Spleen (tissue), 11 donors: ENCODE data around the gene FBXW5. TPM values are rescaled to one million over a fixed set of nuclear protein-coding genes. Genes with fewer than 3 reads are reported as not detected.
A peak's percentile ranks its signal among the peaks of the same experiment; 100 is the strongest.

Experiments used
- DNase-seq: peaks from one replicate; pipeline ENCODE4 v3.0.0-alpha.2; 2020
- H3K27ac ChIP-seq, 8 donors: fragments of 200-600 bp; sonication (generic) in 7 of 8; 1 replicate in 4 of 8; 2 replicates in 4 of 8; pipeline versions ENCODE4 v1.5.0 to v1.8.0; 2016 to 2021; ENCODE audit warnings: inconsistent platforms in 4 of 8, mild to moderate bottlenecking in 4 of 8, moderate library complexity in 1 of 8
- H3K27me3 ChIP-seq, 7 donors: fragments of 200-600 bp; sonication (generic) in 6 of 7; replicated peaks in 1 of 7; 1 replicate in 4 of 7; 2 replicates in 3 of 7; pipeline versions ENCODE4 v1.5.0 to v1.8.0; 2016 to 2021; ENCODE audit warnings: inconsistent platforms in 3 of 7, mild to moderate bottlenecking in 1 of 7
- H3K36me3 ChIP-seq, 6 donors: fragments of 200-600 bp; sonication (generic) in 5 of 6; 1 replicate in 4 of 6; 2 replicates in 2 of 6; pipeline versions ENCODE4 v1.5.0 to v1.8.0; 2016 to 2021; ENCODE audit warnings: inconsistent platforms in 2 of 6
- H3K4me1 ChIP-seq, 6 donors: fragments of 200-600 bp; sonication (generic) in 5 of 6; 1 replicate in 3 of 6; 2 replicates in 3 of 6; pipeline versions ENCODE4 v1.5.0 to v1.8.0; 2016 to 2021; ENCODE audit warnings: inconsistent platforms in 3 of 6
- H3K4me3 ChIP-seq, 8 donors: fragments of 200-600 bp; sonication (generic) in 7 of 8; 1 replicate in 4 of 8; 2 replicates in 4 of 8; pipeline versions ENCODE4 v1.5.0 to v1.8.0; 2016 to 2021; ENCODE audit warnings: inconsistent platforms in 4 of 8, mild to moderate bottlenecking in 4 of 8, moderate library complexity in 2 of 8
- H3K9me3 ChIP-seq, 8 donors: fragments of 200-600 bp; sonication (generic) in 7 of 8; 1 replicate in 4 of 8; 2 replicates in 4 of 8; pipeline versions ENCODE4 v1.5.0 to v1.8.0; 2016 to 2021; ENCODE audit warnings: inconsistent platforms in 4 of 8
- CTCF ChIP-seq, 11 experiments: fragments of 200-600 bp in 7 of 11; fragments of 450-650 bp in 4 of 11; sonication (generic) in 4 of 11; IDR thresholded peaks in 8 of 11; conservative IDR thresholded peaks in 3 of 11; 1 replicate in 7 of 11; 2 replicates in 4 of 11; pipeline versions ENCODE4 v1.4.0 to v1.8.0; 2016 to 2021; ENCODE audit warnings: antibody characterized with exemption in 11 of 11, inconsistent platforms in 4 of 11, mild to moderate bottlenecking in 1 of 11
- POLR2A ChIP-seq, 3 donors: fragments of 450-650 bp; IDR thresholded peaks; one replicate each; pipeline ENCODE4 v1.5.1; 2017; ENCODE audit warnings: antibody characterized with exemption in 3 of 3, mild to moderate bottlenecking in 1 of 3
- POLR2AphosphoS5 ChIP-seq, 3 donors: sonication (generic); formaldehyde crosslinking; IDR thresholded peaks; one replicate each; pipeline ENCODE4 v1.5.1; 2017; ENCODE audit warnings: antibody characterized with exemption in 3 of 3
- WGBS, 5 donors: extraction: QIAGEN DNeasy Blood & Tissue Kit in 3 of 5; methylation state at CpG; one replicate each; pipeline versions ENCODE4 v1.1.5 to v1.1.7; 2013 to 2018; 5-methylcytosine and 5-hydroxymethylcytosine counted together
- intact Hi-C: fragments of 100-400 bp; cut with DNase I; formaldehyde crosslinking; loops from one replicate; pipeline ENCODE4 v1.15.0; 2023; ENCODE audit warnings: low total_unique reads
- polyA plus RNA-seq, 3 donors: library from polyadenylated mRNA; stranded (reverse); fragments of 200-250 nt; gene quantifications; one replicate each; pipeline ENCODE4 v1.2.1, GENCODE V29; 2013
- total RNA-seq, 7 donors: library from RNA; depleted of rRNA in 3 of 7; stranded (reverse); fragments of >200 nt in 3 of 7; fragmentation: NEBNext Ultra II Directional in 4 of 7; extraction: Animal tissue kit (Norgen Biotek cat#: 25700) in 4 of 7; gene quantifications; one replicate each; pipeline versions ENCODE4 v1.1.0 to v1.2.1, GENCODE V29; 2016 to 2021
- donor health status: healthy with polysubstance abuse.
- donor health status: DM: no; HTN: no; CAD: no; lungs with moderate emphysema.
- donor health status: DM: no; HTN: no; CAD: no.
- donor health status: Bipolar disorder and iron deficiency.
- donor health status: healthy.
- donor health status: DM: no; HTN: no; CAD: no.
- donor health status: DM: yes; HTN: yes; CAD: no.

The FBXW5 gene
- total and polyA plus RNA-seq, 10 donors: 90.8 to 170 (median 114) TPM

- H3K4me3 ChIP-seq: no peak overlapping the region
- TF ChIP-seq CTCF (IDR thresholded peaks at IDR 0.05 in 8 of 11, conservative IDR thresholded peaks at IDR 0.05 in 3 of 11): no peak
- TF ChIP-seq POLR2A (IDR thresholded peaks at IDR 0.05): no peak
- TF ChIP-seq POLR2AphosphoS5 (IDR thresholded peaks at IDR 0.05): peak in 1 of 3 donors; percentile 23
- peaks cover 19 to 63% (median 42%) of the 10 kb centered on the region in 6 donors for H3K4me1 ChIP-seq
- no peak for DNase-seq
- WGBS, 5 donors: 68 to 84% (median 76%) methylated on average over 6 to 14 of the region's 14 CpGs
- H3K36me3 ChIP-seq: no peaks in the 10 kb centered on the region
- H3K27me3 ChIP-seq: peaks cover 0 to 15% (median 0%) of the 10 kb centered on the region in 7 donors
- intact Hi-C loops: no loop called here
- no peaks in the 10 kb centered on the region for H3K9me3 ChIP-seq
- peak overlapping the region in 1 of 8 donors; percentile 3 for H3K27ac ChIP-seq
These were observed 27.2 kb upstream of the FBXW5 start for GRCh38 chr9:136971746-136972145.

GRCh38 chr9:136970361-136970760 is 25.8 kb upstream of the FBXW5 start:
- intact Hi-C loops: no loop called here
- TF ChIP-seq POLR2AphosphoS5 (IDR thresholded peaks at IDR 0.05) (no peak), POLR2A (IDR thresholded peaks at IDR 0.05) (no peak), CTCF (IDR thresholded peaks at IDR 0.05 in 8 of 11, conservative IDR thresholded peaks at IDR 0.05 in 3 of 11) (no peak)
- Histone ChIP-seq H3K27ac (no peak overlapping the region), H3K36me3 (no peaks in the 10 kb centered on the region), H3K4me1 (peaks cover 16 to 60% (median 40%) of the 10 kb centered on the region in 6 donors), H3K9me3 (no peaks in the 10 kb centered on the region), H3K4me3 (no peak overlapping the region), H3K27me3 (peaks cover 0 to 5% (median 0%) of the 10 kb centered on the region in 7 donors)
- DNase-seq: no peak
- whole genome bisulfite sequencing, 5 donors: 71 to 81% (median 77%) methylated on average over 5 to 11 of the region's 11 CpGs

GRCh38 chr9:136969774-136970173 is 25.2 kb upstream of the FBXW5 start:
- Histone ChIP-seq H3K27me3 (peaks cover 0 to 4% (median 0%) of the 10 kb centered on the region in 7 donors), H3K4me1 (peaks cover 10 to 55% (median 38%) of the 10 kb centered on the region in 6 donors), H3K27ac (no peak overlapping the region), H3K4me3 (no peak overlapping the region), H3K9me3 (no peaks in the 10 kb centered on the region), H3K36me3 (no peaks in the 10 kb centered on the region)
- TF ChIP-seq POLR2A (IDR thresholded peaks at IDR 0.05): no peak
- intact Hi-C loops: no loop called here
- no peak for DNase-seq
- 58 to 77% (median 72%) methylated on average over 3 to 5 of the region's 5 CpGs for WGBS, 5 donors

- H3K4me3 ChIP-seq: no peak overlapping the region
- H3K4me1 ChIP-seq: peaks cover 10 to 55% (median 40%) of the 10 kb centered on the region in 6 donors
- no peak for TF ChIP-seq POLR2A (IDR thresholded peaks at IDR 0.05)
- TF ChIP-seq POLR2AphosphoS5 (IDR thresholded peaks at IDR 0.05): peak in 2 of 3 donors; percentile 33 to 37
- intact Hi-C loops: no loop called here
- peaks cover 0 to 4% (median 0%) of the 10 kb centered on the region in 7 donors for H3K27me3 ChIP-seq
- 84 to 95% (median 87%) methylated on average over 12 to 17 of the region's 17 CpGs for WGBS, 5 donors
- no peaks in the 10 kb centered on the region for H3K9me3 ChIP-seq
- no peak overlapping the region for H3K27ac ChIP-seq
- H3K36me3 ChIP-seq: no peaks in the 10 kb centered on the region
- no peak for DNase-seq
These were observed 24.6 kb upstream of the FBXW5 start for GRCh38 chr9:136969150-136969549.

- no peak for TF ChIP-seq CTCF (IDR thresholded peaks at IDR 0.05 in 8 of 11, conservative IDR thresholded peaks at IDR 0.05 in 3 of 11)
- TF ChIP-seq POLR2AphosphoS5 (IDR thresholded peaks at IDR 0.05): no peak
- no peak for TF ChIP-seq POLR2A (IDR thresholded peaks at IDR 0.05)
- Histone ChIP-seq H3K4me1 (peaks cover 10 to 52% (median 39%) of the 10 kb centered on the region in 6 donors), H3K36me3 (no peaks in the 10 kb centered on the region), H3K4me3 (no peak overlapping the region), H3K27me3 (peaks cover 0 to 4% (median 0%) of the 10 kb centered on the region in 7 donors), H3K27ac (no peak overlapping the region), H3K9me3 (no peaks in the 10 kb centered on the region)
- intact Hi-C loops: no loop called here
- WGBS, 5 donors: 69 to 92% (median 81%) methylated on average over 11 to 17 of the region's 17 CpGs
- DNase-seq: no peak
These were observed 24.0 kb upstream of the FBXW5 start for GRCh38 chr9:136968333-136969127.
